Lower leg skin (tissue), 4 donors: ENCODE data around the gene SCTR. TPM values are rescaled to one million over a fixed set of nuclear protein-coding genes. Genes with fewer than 3 reads are reported as not detected.

Experiments
- DNase-seq, 2 donors: peaks; one replicate each; pipeline ENCODE4 v3.0.0-alpha.2; 2019; ENCODE audit warnings: low spot score in 2 of 2
- H3K4me3 ChIP-seq: fragments of 200-600 bp; sonication (generic); 2 replicates; pipeline ENCODE4 v1.5.1; 2017; ENCODE audit warnings: mild to moderate bottlenecking, low read depth; ENCODE audit not compliant: poor library complexity, severe bottlenecking
- CTCF ChIP-seq, 3 donors: fragments of 450-650 bp; IDR thresholded peaks; one replicate each; pipeline ENCODE4 v1.5.1; 2016; ENCODE audit warnings: antibody characterized with exemption in 3 of 3, mild to moderate bottlenecking in 3 of 3, moderate library complexity in 2 of 3
- POLR2A ChIP-seq, 2 donors: fragments of 450-650 bp; IDR thresholded peaks; one replicate each; pipeline ENCODE4 v1.6.1; 2016 to 2017; ENCODE audit warnings: antibody characterized with exemption in 2 of 2, mild to moderate bottlenecking in 1 of 2, moderate library complexity in 1 of 2
- WGBS, 2 donors: methylation state at CpG; one replicate each; pipeline ENCODE4 v1.1.5; 2018; 5-methylcytosine and 5-hydroxymethylcytosine counted together
- intact Hi-C: fragments of 100-400 bp; cut with DNase I; formaldehyde crosslinking; loops from one replicate; pipeline ENCODE4 v1.15.0; 2023; ENCODE audit warnings: low total_unique reads
- total RNA-seq, 4 donors: library from RNA; depleted of rRNA; stranded (reverse); fragments of >200 nt; gene quantifications; one replicate each; pipeline ENCODE4 v1.1.0, GENCODE V29; 2016

The SCTR gene
- total RNA-seq, 4 donors from 2014 or later: not detected

DNA sequence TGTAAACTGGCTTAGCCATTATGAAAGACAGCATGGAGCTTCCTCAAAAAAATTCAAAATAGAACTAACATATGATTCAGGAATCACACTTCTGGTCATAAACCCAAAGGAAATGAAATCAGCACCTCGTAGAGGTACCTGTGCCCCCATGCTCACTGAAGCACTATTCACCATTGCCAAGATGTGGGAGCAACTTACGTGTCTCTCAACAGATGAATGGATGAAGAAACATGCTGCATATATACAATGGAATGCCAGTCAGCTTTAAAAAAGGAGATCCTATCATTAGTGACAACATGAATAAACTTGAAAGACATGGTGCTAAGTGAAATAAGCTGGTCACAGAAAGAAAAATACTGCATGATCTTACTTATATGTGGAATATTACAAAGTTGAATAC lies 8.2 kb downstream of the SCTR start:
- intact Hi-C loops: no loop called here
- DNase-seq: no peak
- TF ChIP-seq CTCF (IDR thresholded peaks at IDR 0.05) (no peak), POLR2A (IDR thresholded peaks at IDR 0.05) (no peak)
- H3K4me3 ChIP-seq: no peak overlapping the region
- WGBS, 2 donors: 54 to 79% methylated on average over 2 of the region's 2 CpGs

GRCh38 chr2:119513832-119514231 lies 10.5 kb downstream of the SCTR start:
- TF ChIP-seq POLR2A (IDR thresholded peaks at IDR 0.05): no peak
- TF ChIP-seq CTCF (IDR thresholded peaks at IDR 0.05): no peak
- intact Hi-C loops: no loop called here
- no peak overlapping the region for H3K4me3 ChIP-seq
- DNase-seq: no peak
- WGBS, 2 donors: 27 to 38% methylated on average over 1 of the region's 1 CpG

DNA sequence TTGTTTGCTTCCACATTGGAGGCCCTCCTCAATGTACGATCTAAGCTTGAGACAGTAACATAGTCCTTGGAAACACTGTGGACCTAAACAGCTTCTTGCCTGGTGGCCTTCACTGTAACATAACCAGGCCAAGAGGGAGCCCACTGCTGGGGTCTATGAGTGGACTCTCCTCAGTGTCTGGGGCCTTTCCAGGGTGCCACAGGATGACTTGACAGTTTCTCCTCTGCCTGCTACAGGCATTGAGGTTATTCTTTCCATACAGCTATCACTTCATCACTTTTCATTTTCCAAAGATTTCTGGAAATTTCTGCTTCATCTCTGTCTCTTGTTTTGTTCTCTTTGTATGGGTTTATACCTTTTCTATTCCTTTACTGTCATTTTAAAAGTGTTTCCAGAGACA lies 11.3 kb downstream of the SCTR start:
- no peak for DNase-seq
- WGBS, 2 donors: 79 to 95% methylated on average over 1 of the region's 1 CpG
- TF ChIP-seq CTCF (IDR thresholded peaks at IDR 0.05): no peak
- TF ChIP-seq POLR2A (IDR thresholded peaks at IDR 0.05): no peak
- intact Hi-C loops: no loop called here
- no peak overlapping the region for H3K4me3 ChIP-seq

DNA sequence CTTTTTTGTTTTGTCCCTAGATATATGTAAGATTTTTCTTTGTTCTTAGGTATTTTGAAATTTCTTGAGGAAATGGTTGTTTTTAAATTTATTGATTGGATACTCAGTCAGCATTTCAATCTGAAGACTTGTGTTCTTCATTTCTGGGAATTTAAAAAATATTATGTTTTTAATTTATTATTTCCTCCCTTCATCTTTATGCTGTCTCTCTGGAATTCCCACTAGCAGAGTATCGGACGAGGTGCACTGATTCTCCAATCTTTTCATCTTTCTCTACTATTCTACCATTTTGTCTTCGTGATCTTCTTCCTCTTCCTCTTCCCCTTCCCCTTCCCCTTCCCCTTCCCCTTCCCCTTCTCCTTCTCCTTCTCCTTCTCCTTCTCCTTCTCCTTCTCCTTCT lies 12.3 kb downstream of the SCTR start:
- intact Hi-C loops: no loop called here
- DNase-seq: no peak
- TF ChIP-seq POLR2A (IDR thresholded peaks at IDR 0.05) (no peak), CTCF (IDR thresholded peaks at IDR 0.05) (no peak)
- no peak overlapping the region for H3K4me3 ChIP-seq
- WGBS, 2 donors: 85 to 90% methylated on average over 3 of the region's 3 CpGs

- TF ChIP-seq CTCF (IDR thresholded peaks at IDR 0.05): no peak
- TF ChIP-seq POLR2A (IDR thresholded peaks at IDR 0.05): no peak
- 72 to 76% methylated on average over 6 of the region's 6 CpGs for WGBS, 2 donors
- no peak overlapping the region for H3K4me3 ChIP-seq
- no peak for DNase-seq
- intact Hi-C loops: no loop called here
These were observed 15.5 kb downstream of the SCTR start for GRCh38 chr2:119508756-119509155.

DNA sequence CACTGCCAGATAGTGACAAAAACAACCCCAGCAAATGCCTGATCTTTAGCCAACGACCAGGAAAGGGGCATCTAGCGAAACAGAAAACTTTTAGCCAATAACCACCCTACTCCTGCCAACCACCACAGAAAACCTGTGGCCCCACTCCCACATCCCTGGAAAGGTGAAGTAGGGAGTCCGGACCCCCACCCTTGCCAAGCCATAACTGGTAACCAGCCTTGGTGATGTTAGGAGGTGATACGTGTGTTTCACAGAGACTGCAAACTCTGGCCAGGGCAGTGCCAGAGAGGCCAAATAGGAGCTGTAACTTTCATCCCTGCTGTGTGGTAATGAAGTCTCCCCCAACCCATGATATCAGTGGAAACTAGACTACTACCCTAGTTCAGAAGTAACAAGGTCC lies 27.6 kb downstream of the SCTR start:
- no peak overlapping the region for H3K4me3 ChIP-seq
- 59 to 85% methylated on average over 4 of the region's 4 CpGs for WGBS, 2 donors
- DNase-seq: no peak
- intact Hi-C loops: no loop called here
- no peak for TF ChIP-seq CTCF (IDR thresholded peaks at IDR 0.05)
